HepG2 (cell line): ENCODE data around the gene HPCAL1. TPM values are rescaled to one million over a fixed set of nuclear protein-coding genes. Genes with fewer than 3 reads are reported as not detected.

ENCODE experiments used
- AGO1 ChIP-seq: fragments of 200-400 bp; formaldehyde crosslinking; IDR thresholded peaks from 2 replicates; pipeline ENCODE4 v1.6.1; 2017; ENCODE audit warnings: mild to moderate bottlenecking, low read depth, low read length, moderate library complexity; ENCODE audit not compliant: poor library complexity, severe bottlenecking
- AGO2 ChIP-seq: fragments of 200-400 bp; formaldehyde crosslinking; optimal IDR thresholded peaks from 2 replicates; pipeline ENCODE3; 2017; ENCODE audit warnings: mild to moderate bottlenecking, low read depth, low read length, moderate library complexity
- ATF5 ChIP-seq: sonication (generic); formaldehyde crosslinking; IDR thresholded peaks from 2 replicates; pipeline ENCODE4 v1.4.0; 2020; ENCODE audit warnings: mild to moderate bottlenecking, low read depth, missing genetic modification reagents
- E2F1 ChIP-seq: sonication (generic); formaldehyde crosslinking; IDR thresholded peaks from 2 replicates; pipeline ENCODE4 v1.5.0; 2020; ENCODE audit warnings: missing genetic modification reagents
- GTF2F1 ChIP-seq: fragments of 150-350 bp; IDR thresholded peaks from 2 replicates; pipeline ENCODE4 v1.6.1; 2014; ENCODE audit warnings: low read length
- GTF3A ChIP-seq: sonication (generic); formaldehyde crosslinking; conservative IDR thresholded peaks from 2 replicates; pipeline ENCODE4 v1.4.0; 2020; ENCODE audit warnings: mild to moderate bottlenecking, missing genetic modification reagents
- PBX3 ChIP-seq: sonication (generic); formaldehyde crosslinking; IDR thresholded peaks from 2 replicates; pipeline ENCODE4 v1.8.1; 2023; ENCODE audit warnings: missing genetic modification reagents, inconsistent platforms, borderline replicate concordance
- RBM22 ChIP-seq: fragments of 200-400 bp; formaldehyde crosslinking; optimal IDR thresholded peaks from 2 replicates; pipeline ENCODE3; 2017; ENCODE audit warnings: mild to moderate bottlenecking, low read length, moderate library complexity
- RCOR2 ChIP-seq: IDR thresholded peaks from 2 replicates; pipeline ENCODE4 v1.6.1; 2016; ENCODE audit warnings: missing biosample characterization, missing genetic modification reagents
- RFX5 ChIP-seq: IDR thresholded peaks from 2 replicates; pipeline ENCODE4 v1.6.1; 2011; ENCODE audit warnings: low read depth, low read length, improper control_type of control experiment
- SMARCE1 ChIP-seq: fragments of 450-650 bp; IDR thresholded peaks from 2 replicates; pipeline ENCODE4 v1.6.1; 2017; ENCODE audit warnings: borderline replicate concordance
- TBL1XR1 ChIP-seq: fragments of 150-350 bp; IDR thresholded peaks from 2 replicates; pipeline ENCODE4 v1.6.1; 2014; ENCODE audit warnings: borderline replicate concordance, low read length; ENCODE audit not compliant: partially characterized antibody
- TBX2 ChIP-seq: sonication (generic); formaldehyde crosslinking; IDR thresholded peaks from 2 replicates; pipeline ENCODE4 v1.5.0; 2020; ENCODE audit warnings: missing genetic modification reagents, mild to moderate bottlenecking, borderline replicate concordance
- TCF7 ChIP-seq: sonication (generic); IDR thresholded peaks from 2 replicates; pipeline ENCODE4 v1.6.1; 2016; ENCODE audit warnings: antibody characterized with exemption, low read depth
- ZMYM3 ChIP-seq: sonication (generic); formaldehyde crosslinking; IDR thresholded peaks from 2 replicates; pipeline ENCODE4 v1.5.1; 2020; ENCODE audit warnings: mild to moderate bottlenecking, missing genetic modification reagents
- ZNF124 ChIP-seq: sonication (generic); formaldehyde crosslinking; IDR thresholded peaks from 2 replicates; pipeline ENCODE4 v1.4.0; 2020; ENCODE audit warnings: missing genetic modification reagents
- ZNF280B ChIP-seq: sonication (generic); formaldehyde crosslinking; IDR thresholded peaks from 2 replicates; pipeline ENCODE4 v1.5.0; 2020; ENCODE audit warnings: missing genetic modification reagents, mild to moderate bottlenecking, borderline replicate concordance
- ZNF281 ChIP-seq: sonication (generic); formaldehyde crosslinking; IDR thresholded peaks from 2 replicates; pipeline ENCODE4 v1.4.0; 2020; ENCODE audit warnings: missing genetic modification reagents, borderline replicate concordance
- ZNF704 ChIP-seq: sonication (generic); formaldehyde crosslinking; IDR thresholded peaks from 2 replicates; pipeline ENCODE4 v1.8.1; 2023; ENCODE audit warnings: mild to moderate bottlenecking, inconsistent platforms, moderate library complexity, missing genetic modification reagents, borderline replicate concordance
- polyA plus RNA-seq, 8 experiments: library from polyadenylated mRNA; depleted of rRNA in 3 of 8; stranded (reverse) in 7 of 8; unstranded in 1 of 8; fragments of >200 nt; fragmentation: Illumina TruSeq in 4 of 8; extraction: Trizol in 4 of 8; gene quantifications; 2 replicates each; pipeline versions ENCODE4 v1.2.1 to v1.2.3, GENCODE V29; 2011 to 2016; ENCODE audit warnings: low read depth in 4 of 8, missing spikeins in 1 of 8, mixed read lengths in 1 of 8; ENCODE audit not compliant: insufficient read depth in 1 of 8
- total RNA-seq, 5 experiments: library from RNA; depleted of rRNA; stranded (reverse); fragments of >200 nt; fragmentation: Illumina TruSeq; extraction: Trizol; gene quantifications; 2 replicates each; pipeline ENCODE4 v1.2.3, GENCODE V29; 2016; ENCODE audit warnings: low read depth in 1 of 5

HPCAL1 gene
- total and polyA plus RNA-seq, 2 of the 13 experiments (the other 11 are each of a cell fraction or from before 2014, with no cell fraction given), result 29.5 to 29.9 TPM

GRCh38 chr2:10286216-10287037 is 16.3 kb upstream of the HPCAL1 start (continued):
- TF ChIP-seq ZNF280B (CRISPR knock-in tag) (0 out of 2 replicates have a peak, but pooled peaks have one; percentile 13), ZNF704 (CRISPR knock-in tag) (no peak), ZNF281 (CRISPR knock-in tag) (no peak), E2F1 (no peak), RCOR2 (CRISPR knock-in tag) (no peak), GTF3A (no peak), ATF5 (CRISPR knock-in tag) (no peak), TBX2 (no peak), GTF2F1 (no peak), TCF7 (no peak), PBX3 (CRISPR knock-in tag) (no peak), ZNF124 (CRISPR knock-in tag) (no peak), RBM22 (no peak), AGO2 (peak; percentile 75), TBL1XR1 (no peak), AGO1 (peak; percentile 43), SMARCE1 (no peak), RFX5 (no peak), ZMYM3 (no peak)
